ENCODE data around the gene RALGAPB. TPM values are rescaled to one million over a fixed set of nuclear protein-coding genes. Genes with fewer than 3 reads are reported as not detected.
A peak's percentile ranks its signal among the peaks of the same experiment; 100 is the strongest.
"Not testable (repeated sequence)": the region's sequence is repeated elsewhere in the genome, so short reads cannot be mapped to it uniquely, and the experiment has no call there.

RALGAPB gene
- total RNA-seq, 1 donor = 45.8 TPM

DNA sequence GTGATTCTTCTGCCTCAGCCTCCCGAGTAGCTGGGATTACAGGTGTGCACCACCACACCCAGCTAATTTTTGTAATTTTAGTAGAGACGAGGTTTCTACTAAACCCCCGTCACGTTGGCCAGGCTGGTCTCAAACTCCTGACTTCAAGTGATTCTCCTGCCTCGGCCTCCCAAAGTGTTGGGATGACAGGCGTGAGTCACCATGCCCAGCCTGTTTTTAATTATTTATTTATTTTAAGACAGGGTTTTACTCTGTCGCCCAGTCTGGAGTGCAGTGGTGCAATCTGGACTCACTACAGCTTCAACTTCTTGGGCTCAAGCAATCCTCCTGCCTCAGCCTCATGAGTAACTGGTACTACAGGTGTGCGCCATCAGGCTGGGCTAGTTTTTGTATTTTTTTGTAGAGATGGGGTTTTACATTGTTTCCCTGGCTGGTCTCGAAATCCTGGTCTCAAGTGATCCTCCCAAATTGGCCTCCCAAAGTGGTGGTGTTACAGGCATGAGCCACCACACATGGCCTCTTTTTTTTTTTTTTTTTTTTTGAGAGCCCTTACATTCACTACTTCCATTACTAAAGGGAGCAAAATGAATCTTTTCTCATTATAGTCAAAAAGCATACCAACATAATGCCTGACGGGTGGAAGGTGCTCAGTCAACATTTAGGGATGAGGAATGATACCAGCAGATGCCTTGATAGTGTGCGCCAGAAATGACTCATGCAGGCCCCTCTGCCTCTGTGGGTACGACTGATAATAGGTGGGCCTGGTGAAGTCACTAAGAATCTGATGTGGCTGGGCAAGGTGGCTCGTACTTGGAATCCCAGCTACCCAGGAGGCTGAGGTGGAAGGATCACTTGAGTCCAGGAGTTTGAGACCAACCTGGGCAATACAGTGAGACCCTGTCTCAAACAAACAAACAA lies 17.8 kb upstream of the RALGAPB start:
- DNase-seq (ENCODE audit: low read depth) = no peak
- no peak overlapping the region for H3K4me3 ChIP-seq (ENCODE audit: low read depth, low read length)
- TF ChIP-seq, protein P1, sequence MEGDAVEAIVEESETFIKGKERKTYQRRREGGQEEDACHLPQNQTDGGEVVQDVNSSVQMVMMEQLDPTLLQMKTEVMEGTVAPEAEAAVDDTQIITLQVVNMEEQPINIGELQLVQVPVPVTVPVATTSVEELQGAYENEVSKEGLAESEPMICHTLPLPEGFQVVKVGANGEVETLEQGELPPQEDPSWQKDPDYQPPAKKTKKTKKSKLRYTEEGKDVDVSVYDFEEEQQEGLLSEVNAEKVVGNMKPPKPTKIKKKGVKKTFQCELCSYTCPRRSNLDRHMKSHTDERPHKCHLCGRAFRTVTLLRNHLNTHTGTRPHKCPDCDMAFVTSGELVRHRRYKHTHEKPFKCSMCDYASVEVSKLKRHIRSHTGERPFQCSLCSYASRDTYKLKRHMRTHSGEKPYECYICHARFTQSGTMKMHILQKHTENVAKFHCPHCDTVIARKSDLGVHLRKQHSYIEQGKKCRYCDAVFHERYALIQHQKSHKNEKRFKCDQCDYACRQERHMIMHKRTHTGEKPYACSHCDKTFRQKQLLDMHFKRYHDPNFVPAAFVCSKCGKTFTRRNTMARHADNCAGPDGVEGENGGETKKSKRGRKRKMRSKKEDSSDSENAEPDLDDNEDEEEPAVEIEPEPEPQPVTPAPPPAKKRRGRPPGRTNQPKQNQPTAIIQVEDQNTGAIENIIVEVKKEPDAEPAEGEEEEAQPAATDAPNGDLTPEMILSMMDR (IDR thresholded peaks at IDR 0.05; ENCODE audit: insufficient read depth, low read depth, low read length) = no peak

DNA sequence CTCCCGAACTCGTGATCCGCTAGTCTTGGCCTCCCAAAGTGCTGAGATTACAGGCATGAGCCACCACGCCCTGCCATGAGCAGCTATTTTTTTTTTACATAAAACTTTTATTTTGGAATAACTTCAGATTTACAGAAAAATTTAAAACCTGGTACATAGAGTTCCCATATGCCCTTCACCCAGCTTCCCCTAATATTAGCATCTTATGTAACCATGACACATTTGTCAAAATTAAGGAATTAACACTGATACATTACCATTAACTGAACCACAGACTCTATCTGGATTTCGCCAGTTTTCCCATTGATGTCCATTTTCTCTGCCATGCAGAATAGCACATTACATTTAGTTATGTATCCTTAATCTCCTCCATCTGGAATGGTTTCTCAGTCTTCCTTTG lies 14.3 kb upstream of the RALGAPB start:
- no peak overlapping the region for H3K4me3 ChIP-seq (ENCODE audit: low read depth, low read length)
- TF ChIP-seq, protein P1 (IDR thresholded peaks at IDR 0.05; ENCODE audit: insufficient read depth, low read depth, low read length) = no peak
- no peak for DNase-seq (ENCODE audit: low read depth)

DNA sequence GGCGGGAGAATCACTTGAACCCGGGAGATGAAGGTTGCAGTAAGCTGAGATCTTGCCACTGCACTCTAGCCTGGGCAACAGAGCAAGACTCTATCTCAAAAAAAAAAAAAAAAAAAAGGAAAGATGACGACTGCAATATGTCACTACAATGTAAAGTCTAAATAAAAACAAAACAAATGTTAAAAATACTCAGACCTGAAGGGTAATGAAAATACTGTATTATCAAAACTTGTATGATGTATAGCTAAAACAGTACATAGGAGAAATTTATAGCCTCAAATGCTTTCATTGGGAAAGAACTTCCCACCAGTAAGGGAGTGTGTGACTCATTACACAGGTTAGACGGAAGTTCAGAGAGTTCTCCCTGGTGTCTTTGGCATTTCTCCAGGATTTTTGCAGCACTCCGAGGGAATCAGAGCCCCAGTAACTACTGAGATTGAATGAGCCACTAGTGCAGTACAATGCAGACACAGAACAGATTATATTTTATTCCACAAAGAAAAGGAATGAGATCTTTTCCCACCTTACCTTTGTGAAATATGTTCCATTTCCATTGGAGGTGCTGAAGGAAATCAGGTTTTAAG lies 12.5 kb upstream of the RALGAPB start:
- H3K4me3 ChIP-seq (ENCODE audit: low read depth, low read length) = peak overlapping the region; percentile 2
- TF ChIP-seq, protein P1 (IDR thresholded peaks at IDR 0.05; ENCODE audit: insufficient read depth, low read depth, low read length) = no peak
- DNase-seq (ENCODE audit: low read depth) = peak; percentile 88

DNA sequence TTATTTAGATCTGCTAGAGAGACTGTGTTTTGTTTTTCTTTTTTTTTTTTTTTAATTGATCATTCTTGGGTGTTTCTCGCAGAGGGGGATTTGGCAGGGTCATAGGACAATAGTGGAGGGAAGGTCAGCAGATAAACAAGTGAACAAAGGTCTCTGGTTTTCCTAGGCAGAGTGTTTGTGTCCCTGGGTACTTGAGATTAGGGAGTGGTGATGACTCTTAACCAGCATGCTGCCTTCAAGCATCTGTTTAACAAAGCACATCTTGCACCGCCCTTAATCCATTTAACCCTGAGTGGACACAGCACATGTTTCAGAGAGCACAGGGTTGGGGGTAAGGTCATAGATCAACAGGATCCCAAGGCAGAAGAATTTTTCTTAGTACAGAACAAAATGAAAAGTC lies 12.0 kb upstream of the RALGAPB start:
- DNase-seq (ENCODE audit: low read depth); H3K4me3 ChIP-seq (ENCODE audit: low read depth, low read length): not testable (repeated sequence)

DNA sequence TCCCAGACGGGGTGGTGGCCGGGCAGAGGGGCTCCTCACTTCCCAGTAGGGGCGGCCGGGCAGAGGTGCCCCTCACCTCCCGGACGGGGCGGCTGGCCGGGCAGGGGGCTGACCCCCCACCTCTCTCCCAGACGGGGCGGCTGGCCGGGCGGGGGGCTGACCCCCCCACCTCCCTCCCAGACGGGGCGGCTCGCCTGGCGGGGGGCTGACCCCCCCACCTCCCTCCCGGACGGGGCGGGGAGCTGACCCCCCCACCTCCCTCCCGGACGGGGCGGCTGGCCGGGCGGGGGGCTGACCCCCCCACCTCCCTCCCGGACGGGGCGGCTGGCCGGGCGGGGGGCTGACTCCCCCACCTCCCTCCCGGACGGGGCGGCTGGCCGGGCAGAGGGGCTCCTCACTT lies 11.5 kb upstream of the RALGAPB start:
- DNase-seq (ENCODE audit: low read depth) = not testable (repeated sequence)
- H3K4me3 ChIP-seq (ENCODE audit: low read depth, low read length) = peak overlapping the region; percentile 50

DNA sequence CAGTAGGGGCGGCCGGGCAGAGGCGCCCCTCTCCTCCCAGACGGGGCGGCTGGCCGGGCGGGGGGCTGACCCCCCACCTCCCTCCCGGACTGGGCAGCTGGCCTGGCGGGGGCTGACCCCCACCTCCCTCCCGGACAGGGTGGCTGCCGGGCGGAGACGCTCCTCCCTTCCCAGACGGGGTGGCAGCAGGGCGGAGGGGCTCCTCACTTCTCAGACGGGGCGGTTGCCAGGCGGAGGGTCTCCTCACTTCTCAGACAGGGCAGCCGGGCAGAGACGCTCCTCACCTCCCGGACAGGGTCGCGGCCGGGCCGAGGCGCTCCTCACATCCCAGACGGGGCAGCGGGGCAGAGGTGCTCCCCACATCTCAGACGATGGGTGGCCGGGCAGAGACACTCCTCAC lies 11.1 kb upstream of the RALGAPB start:
- DNase-seq (ENCODE audit: low read depth) = not testable (repeated sequence)
- peak overlapping the region; percentile 50 for H3K4me3 ChIP-seq (ENCODE audit: low read depth, low read length)

DNA sequence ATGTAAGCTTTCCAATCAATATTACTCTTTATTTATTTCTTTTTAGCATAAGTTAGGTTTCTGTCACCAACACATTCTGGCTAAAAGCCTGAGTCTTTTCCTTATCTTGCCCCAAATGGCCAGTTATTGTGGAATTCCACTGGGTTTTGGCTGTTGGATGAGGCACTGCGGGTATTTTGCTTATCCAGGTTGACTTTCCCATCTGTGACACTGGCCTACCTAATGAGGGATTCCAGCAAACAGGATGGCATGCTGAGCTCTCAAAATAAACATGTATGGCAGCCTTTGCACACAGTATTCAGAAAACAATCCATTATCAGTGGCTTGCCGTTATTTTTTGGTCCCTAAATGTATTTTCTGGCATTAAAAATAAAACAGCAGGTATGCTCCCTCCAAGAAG lies 6.5 kb upstream of the RALGAPB start:
- DNase-seq (ENCODE audit: low read depth) = no peak
- TF ChIP-seq, protein P1 (IDR thresholded peaks at IDR 0.05; ENCODE audit: insufficient read depth, low read depth, low read length) = no peak
- H3K4me3 ChIP-seq (ENCODE audit: low read depth, low read length) = no peak overlapping the region

DNA sequence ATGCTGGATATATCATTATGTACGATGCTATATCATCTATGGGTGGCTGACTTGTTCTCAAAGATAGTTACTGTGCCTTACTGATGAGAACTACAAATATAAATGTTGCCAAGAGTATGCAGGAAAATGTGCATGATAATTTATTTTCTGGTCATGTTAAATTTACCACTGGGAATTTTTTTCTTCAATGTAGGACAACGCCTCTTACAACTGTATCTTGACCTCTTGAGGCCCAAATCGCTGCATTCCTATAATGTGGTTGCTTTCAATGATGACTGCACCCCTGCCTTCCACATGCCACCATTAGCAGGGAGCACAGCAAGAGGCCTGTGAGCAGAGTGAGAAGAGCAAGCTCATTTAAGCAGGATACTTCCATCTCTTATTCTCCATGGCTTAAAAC lies 5.7 kb upstream of the RALGAPB start:
- H3K4me3 ChIP-seq (ENCODE audit: low read depth, low read length) = no peak overlapping the region
- TF ChIP-seq, protein P1 (IDR thresholded peaks at IDR 0.05; ENCODE audit: insufficient read depth, low read depth, low read length) = no peak
- DNase-seq (ENCODE audit: low read depth) = no peak
